Neural progenitor cell (in vitro differentiated cells): ENCODE data around the gene ZNF595. TPM values are rescaled to one million over a fixed set of nuclear protein-coding genes. Genes with fewer than 3 reads are reported as not detected.

Experiments
- DNase-seq: peaks from one replicate; pipeline ENCODE4 v3.0.0-alpha.2; 2016; ENCODE audit warnings: low spot score
- H2AFZ ChIP-seq: fragments of 200-600 bp; sonication (generic); replicated peaks from 2 replicates; pipeline ENCODE4 v1.6.1; 2016; ENCODE audit warnings: antibody characterized with exemption
- H3F3A ChIP-seq: fragments of 200-600 bp; sonication (generic); 2 replicates; pipeline ENCODE4 v1.6.1; 2016; ENCODE audit warnings: antibody characterized with exemption, low read depth
- H3K27ac ChIP-seq: fragments of 200-600 bp; sonication (generic); 2 replicates; pipeline ENCODE4 v1.5.1; 2016; ENCODE audit warnings: mild to moderate bottlenecking
- H3K27me3 ChIP-seq: fragments of 200-600 bp; sonication (generic); 2 replicates; pipeline ENCODE4 v1.6.1; 2016; ENCODE audit warnings: mild to moderate bottlenecking, moderate library complexity
- H3K36me3 ChIP-seq: fragments of 200-600 bp; sonication (generic); 2 replicates; pipeline ENCODE4 v1.5.1; 2016
- H3K4me1 ChIP-seq: fragments of 200-600 bp; sonication (generic); 2 replicates; pipeline ENCODE4 v1.6.1; 2016; ENCODE audit warnings: mixed run types
- H3K4me2 ChIP-seq: fragments of 200-600 bp; sonication (generic); 2 replicates; pipeline ENCODE4 v1.6.1; 2016
- H3K4me3 ChIP-seq: fragments of 200-600 bp; sonication (generic); 2 replicates; pipeline ENCODE4 v1.5.1; 2016
- H3K79me2 ChIP-seq: fragments of 200-600 bp; sonication (generic); 2 replicates; pipeline ENCODE4 v1.6.1; 2016; ENCODE audit warnings: low read depth
- H3K9ac ChIP-seq: fragments of 200-600 bp; sonication (generic); 2 replicates; pipeline ENCODE4 v1.6.1; 2016
- H3K9me3 ChIP-seq: fragments of 200-600 bp; sonication (generic); 2 replicates; pipeline ENCODE4 v1.5.1; 2016; ENCODE audit warnings: low read depth
- H4K20me1 ChIP-seq: fragments of 200-600 bp; sonication (generic); 2 replicates; pipeline ENCODE4 v1.6.1; 2016; ENCODE audit warnings: low read depth
- H3K27ac Mint-ChIP-seq: 3 replicates; pipeline ENCODE4 v1.8.0; 2021; ENCODE audit warnings: mixed read lengths
- H3K27me3 Mint-ChIP-seq: 2 replicates; pipeline ENCODE4 v1.8.0; 2022; ENCODE audit warnings: low read depth, mild to moderate bottlenecking, inconsistent platforms, moderate library complexity, mixed read lengths; ENCODE audit not compliant: insufficient read depth
- H3K36me3 Mint-ChIP-seq: 3 replicates; pipeline ENCODE4 v1.8.0; 2021; ENCODE audit warnings: mixed read lengths
- H3K4me1 Mint-ChIP-seq: 3 replicates; pipeline ENCODE4 v1.8.0; 2021; ENCODE audit warnings: mixed read lengths
- H3K4me3 Mint-ChIP-seq: 3 replicates; pipeline ENCODE4 v1.8.0; 2021; ENCODE audit warnings: mild to moderate bottlenecking, moderate library complexity, mixed read lengths
- H3K9me3 Mint-ChIP-seq: 3 replicates; pipeline ENCODE4 v1.8.0; 2020; ENCODE audit warnings: mixed read lengths
- EZH2 ChIP-seq: fragments of 200-600 bp; sonication (generic); IDR thresholded peaks from 2 replicates; pipeline ENCODE4 v1.6.1; 2017; ENCODE audit warnings: antibody characterized with exemption, mild to moderate bottlenecking, moderate library complexity
- EZH2phosphoT487 ChIP-seq: fragments of 200-600 bp; sonication (generic); IDR thresholded peaks from 2 replicates; pipeline ENCODE4 v1.6.1; 2017; ENCODE audit warnings: antibody characterized with exemption
- total RNA-seq: library from RNA; depleted of rRNA; stranded (reverse); fragments of >200 nt; gene quantifications from 2 replicates; pipeline ENCODE4 v1.2.3, GENCODE V29; 2015; ENCODE audit warnings: low replicate concordance
- TF ChIP-seq, protein P1 (sequence below): fragments of 200-600 bp; sonication (generic); IDR thresholded peaks from 2 replicates; pipeline ENCODE4 v1.5.1; 2017; ENCODE audit warnings: antibody characterized with exemption, mild to moderate bottlenecking

ZNF595 gene
- total RNA-seq, 1 donor from 2014 or later, result 36.0 TPM

DNA sequence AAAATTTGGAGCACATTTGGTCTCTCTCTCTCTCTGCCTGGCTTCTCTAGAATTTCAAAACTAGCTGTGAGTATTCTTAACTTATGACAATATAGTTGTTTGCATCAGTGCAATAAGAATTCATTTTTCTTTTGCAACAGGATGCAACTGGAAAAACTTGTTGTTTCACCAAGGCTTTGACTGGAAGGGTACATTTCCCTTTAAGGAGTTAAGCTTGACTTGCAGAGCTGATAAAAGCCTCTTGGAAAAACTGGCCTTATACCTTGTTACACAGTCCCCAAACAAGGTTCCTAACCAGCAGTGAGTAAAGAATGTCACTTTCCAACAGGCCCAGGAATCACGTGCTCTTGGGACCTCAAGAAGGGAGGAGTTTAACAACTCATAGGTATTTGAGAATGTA lies 45.3 kb downstream of the ZNF595 start:
- H2AFZ ChIP-seq, result no peak overlapping the region
- no peaks in the 10 kb centered on the region for H3K27me3 ChIP-seq
- Mint-ChIP-seq H3K4me1 (no peaks in the 10 kb centered on the region), H3K27me3 (peaks cover 3% of the 10 kb centered on the region), H3K27ac (no peak overlapping the region), H3K9me3 (peaks cover 50% of the 10 kb centered on the region), H3K4me3 (no peak overlapping the region), H3K36me3 (no peaks in the 10 kb centered on the region)
- no peak overlapping the region for H3K4me2 ChIP-seq
- no peak overlapping the region for H3K9ac ChIP-seq
- no peaks in the 10 kb centered on the region for H3K4me1 ChIP-seq
- H3K9me3 ChIP-seq, result peaks cover 38% of the 10 kb centered on the region
- no peaks in the 10 kb centered on the region for H4K20me1 ChIP-seq
- H3K27ac ChIP-seq, result no peak overlapping the region
- no peak overlapping the region for H3K4me3 ChIP-seq
- DNase-seq, result no peak
- H3F3A ChIP-seq, result no peaks in the 10 kb centered on the region
- TF ChIP-seq EZH2, result no peak
- H3K79me2 ChIP-seq, result no peaks in the 10 kb centered on the region
- H3K36me3 ChIP-seq, result peaks cover 4% of the 10 kb centered on the region

GRCh38 chr4:99863-100262 lies 46.7 kb downstream of the ZNF595 start:
- no peaks in the 10 kb centered on the region for H3K36me3 Mint-ChIP-seq
- Histone ChIP-seq H3K27ac (no peak overlapping the region), H3K79me2 (no peaks in the 10 kb centered on the region), H3K4me2 (no peak overlapping the region), H3K9me3 (peaks cover 34% of the 10 kb centered on the region), H3F3A (no peaks in the 10 kb centered on the region), H3K36me3 (peaks cover 4% of the 10 kb centered on the region), H3K4me3 (no peak overlapping the region), H2AFZ (no peak overlapping the region), H3K27me3 (no peaks in the 10 kb centered on the region), H4K20me1 (no peaks in the 10 kb centered on the region), H3K9ac (no peak overlapping the region), H3K4me1 (no peaks in the 10 kb centered on the region)
- DNase-seq, result no peak
- no peaks in the 10 kb centered on the region for H3K4me1 Mint-ChIP-seq
- peaks cover 5% of the 10 kb centered on the region for H3K27me3 Mint-ChIP-seq
- H3K27ac Mint-ChIP-seq, result no peak overlapping the region
- H3K9me3 Mint-ChIP-seq, result peaks cover 43% of the 10 kb centered on the region
- H3K4me3 Mint-ChIP-seq, result no peak overlapping the region
- no peak for TF ChIP-seq EZH2phosphoT487
- no peak for TF ChIP-seq EZH2
- TF ChIP-seq, protein P1, sequence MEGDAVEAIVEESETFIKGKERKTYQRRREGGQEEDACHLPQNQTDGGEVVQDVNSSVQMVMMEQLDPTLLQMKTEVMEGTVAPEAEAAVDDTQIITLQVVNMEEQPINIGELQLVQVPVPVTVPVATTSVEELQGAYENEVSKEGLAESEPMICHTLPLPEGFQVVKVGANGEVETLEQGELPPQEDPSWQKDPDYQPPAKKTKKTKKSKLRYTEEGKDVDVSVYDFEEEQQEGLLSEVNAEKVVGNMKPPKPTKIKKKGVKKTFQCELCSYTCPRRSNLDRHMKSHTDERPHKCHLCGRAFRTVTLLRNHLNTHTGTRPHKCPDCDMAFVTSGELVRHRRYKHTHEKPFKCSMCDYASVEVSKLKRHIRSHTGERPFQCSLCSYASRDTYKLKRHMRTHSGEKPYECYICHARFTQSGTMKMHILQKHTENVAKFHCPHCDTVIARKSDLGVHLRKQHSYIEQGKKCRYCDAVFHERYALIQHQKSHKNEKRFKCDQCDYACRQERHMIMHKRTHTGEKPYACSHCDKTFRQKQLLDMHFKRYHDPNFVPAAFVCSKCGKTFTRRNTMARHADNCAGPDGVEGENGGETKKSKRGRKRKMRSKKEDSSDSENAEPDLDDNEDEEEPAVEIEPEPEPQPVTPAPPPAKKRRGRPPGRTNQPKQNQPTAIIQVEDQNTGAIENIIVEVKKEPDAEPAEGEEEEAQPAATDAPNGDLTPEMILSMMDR, result no peak

- peaks cover 68% of the 10 kb centered on the region for H3K9me3 Mint-ChIP-seq
- Histone ChIP-seq H3K27me3 (no peaks in the 10 kb centered on the region), H3K4me3 (no peak overlapping the region), H3K27ac (no peak overlapping the region), H2AFZ (no peak overlapping the region), H3F3A (no peaks in the 10 kb centered on the region), H3K9me3 (peaks cover 8% of the 10 kb centered on the region), H3K79me2 (no peaks in the 10 kb centered on the region), H3K9ac (no peak overlapping the region), H3K4me1 (no peaks in the 10 kb centered on the region), H4K20me1 (no peaks in the 10 kb centered on the region), H3K36me3 (no peaks in the 10 kb centered on the region), H3K4me2 (no peak overlapping the region)
- TF ChIP-seq, protein P1, result no peak
- no peak for TF ChIP-seq EZH2
- TF ChIP-seq EZH2phosphoT487, result no peak
- no peaks in the 10 kb centered on the region for H3K4me1 Mint-ChIP-seq
- H3K4me3 Mint-ChIP-seq, result no peak overlapping the region
- no peak for DNase-seq
- no peak overlapping the region for H3K27ac Mint-ChIP-seq
- H3K27me3 Mint-ChIP-seq, result peaks cover 15% of the 10 kb centered on the region
- no peaks in the 10 kb centered on the region for H3K36me3 Mint-ChIP-seq
These were observed 53.9 kb downstream of the ZNF595 start for GRCh38 chr4:107083-107443.

DNA sequence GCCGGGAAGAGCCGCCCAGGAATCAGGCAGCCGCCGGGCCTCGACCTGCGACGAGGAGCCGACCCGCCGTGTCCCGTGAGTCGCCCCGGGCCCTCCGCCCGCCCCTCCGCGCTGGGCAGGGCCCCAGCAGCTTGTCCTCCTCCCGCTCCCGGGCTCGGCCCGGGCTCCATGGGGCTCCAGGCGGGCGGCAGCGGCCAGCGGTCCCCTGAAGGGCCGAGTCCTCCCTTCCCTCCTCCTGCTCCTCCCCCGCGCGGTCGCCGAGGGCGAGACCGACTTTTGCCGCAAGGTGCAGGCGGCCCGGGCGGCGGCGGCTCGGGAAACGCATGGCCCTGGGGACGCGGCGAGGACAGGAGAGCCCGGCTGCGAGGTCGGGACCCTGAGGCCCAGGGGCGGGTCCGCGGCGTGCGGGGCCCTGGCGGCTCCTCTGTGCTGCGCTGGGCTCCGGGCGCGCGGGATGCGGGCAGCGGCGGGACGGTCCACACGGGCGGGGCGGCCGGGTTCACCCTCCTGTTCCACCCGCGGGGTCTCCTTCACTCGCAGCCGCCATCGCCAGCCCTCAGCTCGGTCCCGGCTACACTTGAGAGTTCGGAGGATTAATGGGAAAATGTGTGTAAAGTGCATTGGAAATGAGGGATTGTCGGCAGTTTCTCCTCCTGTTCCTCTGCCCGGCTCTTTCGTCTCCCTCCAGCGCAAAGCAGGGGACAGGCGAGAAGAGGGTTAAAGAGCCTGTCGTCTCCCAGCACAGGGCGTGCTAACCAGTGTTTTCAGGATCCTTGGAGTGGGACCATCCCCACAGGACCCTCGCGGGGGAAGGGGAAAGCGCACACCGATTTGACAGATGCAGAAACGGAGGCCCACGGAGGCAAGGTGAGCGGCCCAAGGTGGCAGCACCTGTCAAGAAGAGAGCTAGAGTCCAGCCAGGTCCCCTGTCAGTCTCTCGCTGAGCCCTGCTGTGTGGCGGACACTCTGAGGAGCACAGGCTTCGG lies 54.6 kb downstream of the ZNF595 start:
- DNase-seq, result no peak
- peaks cover 14% of the 10 kb centered on the region for H3K27me3 Mint-ChIP-seq
- no peaks in the 10 kb centered on the region for H3F3A ChIP-seq
- no peak overlapping the region for H3K9ac ChIP-seq
- no peak overlapping the region for H3K27ac ChIP-seq
- H3K4me3 Mint-ChIP-seq, result no peak overlapping the region
- no peak overlapping the region for H2AFZ ChIP-seq
- H3K9me3 Mint-ChIP-seq, result peaks cover 64% of the 10 kb centered on the region
- no peaks in the 10 kb centered on the region for H3K79me2 ChIP-seq
- no peaks in the 10 kb centered on the region for H4K20me1 ChIP-seq
- H3K4me2 ChIP-seq, result no peak overlapping the region
- H3K9me3 ChIP-seq, result peaks cover 8% of the 10 kb centered on the region
- H3K4me3 ChIP-seq, result no peak overlapping the region
- H3K36me3 ChIP-seq, result no peaks in the 10 kb centered on the region
- H3K27me3 ChIP-seq, result no peaks in the 10 kb centered on the region
- no peak overlapping the region for H3K27ac Mint-ChIP-seq
- TF ChIP-seq EZH2phosphoT487, result no peak
- no peak for TF ChIP-seq EZH2
- TF ChIP-seq, protein P1, result no peak
- no peaks in the 10 kb centered on the region for H3K4me1 ChIP-seq
- H3K4me1 Mint-ChIP-seq, result no peaks in the 10 kb centered on the region
- H3K36me3 Mint-ChIP-seq, result no peaks in the 10 kb centered on the region
